HCT116 (cell line): Measurements from ENCODE around the gene CTU2. TPM values are rescaled to one million over a fixed set of nuclear protein-coding genes. Genes with fewer than 3 reads are reported as not detected.

ENCODE experiments used
- ATAC-seq: fragments of 200-7000 bp; cut with Tn5 transposase; 2 replicates; pipeline ENCODE4 v1.9.1; 2020; ENCODE audit warnings: mild to moderate bottlenecking, moderate library complexity
- BruUV-seq: library from RNA; stranded (reverse); fragments of 400-500 nt; replicated peaks from 2 replicates; lab custom pipeline; 2021; lab: Mats Ljungman, UMichigan
- CTCF ChIA-PET: fragments of 300-600 bp; sonication (Branson Sonifier 250); formaldehyde crosslinking; loops from one replicate; lab custom pipeline; 2021; ENCODE audit warnings: antibody characterized with exemption; lab: Charles Lee
- POLR2A ChIA-PET: fragments of 300-600, 350-600 bp; sonication (Branson Sonifier 250); formaldehyde crosslinking; loops from one replicate; lab custom pipeline; 2021; ENCODE audit warnings: antibody characterized with exemption; lab: Charles Lee
- RAD21 ChIA-PET, 2 experiments: fragments of 300-600 bp; sonication (Branson Sonifier 250); formaldehyde crosslinking; loops; one replicate each; lab custom pipeline; 2023; ENCODE audit warnings: low total read pairs in 2 of 2; ENCODE audit not compliant: uncharacterized antibody in 2 of 2, unreplicated experiment in 2 of 2, low non-redundant PET in 1 of 2; lab: Charles Lee
- DNase-seq: peaks from one replicate; pipeline ENCODE4 v3.0.0-alpha.2; 2010; ENCODE audit warnings: low read depth, low spot score
- H2AFZ ChIP-seq: fragments of 200-600 bp; shearing (Covaris generic), sonication (generic); 2 replicates; pipeline ENCODE4 v1.6.1; 2017; ENCODE audit warnings: low read depth, mixed run types, mixed read lengths, antibody characterized with exemption, low read length; ENCODE audit not compliant: poor library complexity, severe bottlenecking
- H3K27ac ChIP-seq: 2 replicates; pipeline ENCODE4 v1.5.1; 2012; ENCODE audit warnings: low read depth, low read length
- H3K27me3 ChIP-seq: fragments of 200-600 bp; sonication (generic); 2 replicates; pipeline ENCODE4 v1.6.1; 2016; ENCODE audit warnings: mixed run types, low read length, mixed read lengths; ENCODE audit not compliant: insufficient read depth
- H3K36me3 ChIP-seq, 2 experiments: fragments of 200-500 bp in 1 of 2; fragments of 200-600 bp in 1 of 2; sonication (Bioruptor generic) in 1 of 2; sonication (generic) in 1 of 2; 2 replicates each; pipeline versions ENCODE4 v1.5.1 to v1.6.1; 2014 to 2016; ENCODE audit warnings: low read length in 2 of 2, inconsistent platforms in 1 of 2, mixed read lengths in 1 of 2, mixed run types in 1 of 2; ENCODE audit not compliant: insufficient read depth in 2 of 2, control insufficient read depth in 1 of 2
- H3K4me1 ChIP-seq, 2 experiments: fragments of 200-600 bp in 1 of 2; sonication (generic) in 1 of 2; 2 replicates each; pipeline versions ENCODE4 v1.5.1 to v1.6.1; 2012 to 2017; ENCODE audit warnings: low read length in 2 of 2, inconsistent platforms in 1 of 2, mild to moderate bottlenecking in 1 of 2, mixed read lengths in 1 of 2, mixed run types in 1 of 2, moderate library complexity in 1 of 2; ENCODE audit not compliant: insufficient read depth in 2 of 2, control insufficient read depth in 1 of 2
- H3K4me2 ChIP-seq: fragments of 200-600 bp; sonication (generic); 2 replicates; pipeline ENCODE4 v1.6.1; 2017; ENCODE audit warnings: mixed run types, low read length, mixed read lengths
- H3K4me3 ChIP-seq, 2 experiments: fragments of 200-600 bp in 1 of 2; sonication (generic) in 1 of 2; replicated peaks in 1 of 2; 2 replicates each; pipeline ENCODE4 v1.5.1; 2011 to 2016; ENCODE audit warnings: low read length in 2 of 2, control low read depth in 1 of 2, low read depth in 1 of 2, mild to moderate bottlenecking in 1 of 2, mixed read lengths in 1 of 2, mixed run types in 1 of 2
- H3K79me2 ChIP-seq: fragments of 200-600 bp; sonication (generic); 2 replicates; pipeline ENCODE4 v1.6.1; 2017; ENCODE audit warnings: mild to moderate bottlenecking, mixed run types, low read length, moderate library complexity, mixed read lengths; ENCODE audit not compliant: insufficient read depth
- H3K9ac ChIP-seq: fragments of 200-600 bp; sonication (generic); 2 replicates; pipeline ENCODE4 v1.6.1; 2016; ENCODE audit warnings: low read length, mixed read lengths
- H3K9me2 ChIP-seq: fragments of 200-600 bp; sonication (generic), shearing (Covaris generic); 2 replicates; pipeline ENCODE4 v1.6.1; 2017; ENCODE audit warnings: mixed run types, mild to moderate bottlenecking, moderate library complexity; ENCODE audit not compliant: insufficient read depth
- H3K9me3 ChIP-seq, 2 experiments: fragments of 200-500 bp in 1 of 2; fragments of 200-600 bp in 1 of 2; sonication (Bioruptor generic) in 1 of 2; sonication (generic) in 1 of 2; 2 replicates each; pipeline ENCODE4 v1.6.1; 2014 to 2017; ENCODE audit warnings: low read length in 2 of 2, mixed read lengths in 2 of 2, inconsistent platforms in 1 of 2, low read depth in 1 of 2, mild to moderate bottlenecking in 1 of 2, mixed run types in 1 of 2, moderate library complexity in 1 of 2; ENCODE audit not compliant: control insufficient read depth in 1 of 2, insufficient read depth in 1 of 2
- H4K20me1 ChIP-seq: fragments of 200-600 bp; sonication (generic), shearing (Covaris generic); 2 replicates; pipeline ENCODE4 v1.6.1; 2017; ENCODE audit warnings: mixed run types, mild to moderate bottlenecking, moderate library complexity; ENCODE audit not compliant: insufficient read depth
- CBX3 ChIP-seq: IDR thresholded peaks from 2 replicates; pipeline ENCODE4 v1.6.1; 2012; ENCODE audit warnings: low read depth
- EGR1 ChIP-seq: IDR thresholded peaks from 2 replicates; pipeline ENCODE4 v1.6.1; 2012; ENCODE audit warnings: low read depth
- ELF1 ChIP-seq: IDR thresholded peaks from 2 replicates; pipeline ENCODE4 v1.6.1; 2012; ENCODE audit warnings: low read depth, borderline replicate concordance
- EZH2 ChIP-seq: fragments of 200-600 bp; sonication (generic); IDR thresholded peaks from 2 replicates; pipeline ENCODE4 v1.6.1; 2017; ENCODE audit warnings: antibody characterized with exemption, mixed run types
- EZH2phosphoT487 ChIP-seq: fragments of 200-600 bp; IDR thresholded peaks from 2 replicates; pipeline ENCODE4 v1.6.1; 2018; ENCODE audit warnings: antibody characterized with exemption, borderline replicate concordance
- FOSL1 ChIP-seq: IDR thresholded peaks from 2 replicates; pipeline ENCODE4 v1.6.1; 2012; ENCODE audit warnings: low read depth
- JUND ChIP-seq: IDR thresholded peaks from 2 replicates; pipeline ENCODE4 v1.6.1; 2012
- POLR2A ChIP-seq: IDR thresholded peaks from 2 replicates; pipeline ENCODE4 v1.7.0; 2011; ENCODE audit warnings: borderline replicate concordance; ENCODE audit not compliant: insufficient read depth, insufficient read length; ENCODE audit errors: extremely low read depth
- POLR2AphosphoS5 ChIP-seq: IDR thresholded peaks from 2 replicates; pipeline ENCODE4 v1.6.1; 2011; ENCODE audit warnings: mild to moderate bottlenecking, low read depth, low read length, moderate library complexity
- RAD21 ChIP-seq: IDR thresholded peaks from 2 replicates; pipeline ENCODE4 v1.6.1; 2012; ENCODE audit warnings: low read depth, mild to moderate bottlenecking
- SIN3A ChIP-seq: IDR thresholded peaks from 2 replicates; pipeline ENCODE4 v1.6.1; 2012; ENCODE audit warnings: low read depth
- SP1 ChIP-seq: IDR thresholded peaks from 2 replicates; pipeline ENCODE4 v1.6.1; 2012; ENCODE audit warnings: low read depth
- YY1 ChIP-seq: IDR thresholded peaks from 2 replicates; pipeline ENCODE4 v1.6.1; 2011; ENCODE audit warnings: low read length, low read depth, moderate library complexity, mild to moderate bottlenecking; ENCODE audit not compliant: insufficient replicate concordance; ENCODE audit errors: extremely low read depth
- ZFX ChIP-seq: fragments of 450-650 bp; IDR thresholded peaks from 2 replicates; pipeline ENCODE4 v1.6.1; 2017
- ZNF274 ChIP-seq: fragments of 200-500 bp; sonication (Bioruptor generic); IDR thresholded peaks from 2 replicates; pipeline ENCODE4 v1.6.1; 2014; ENCODE audit warnings: mild to moderate bottlenecking, low read depth, low read length, inconsistent platforms
- intact Hi-C: fragments of 100-400 bp; cut with micrococcal nuclease; formaldehyde crosslinking; loops from 2 replicates; pipeline ENCODE4 v1.10.0; 2022
- total RNA-seq: library from RNA; stranded (reverse); gene quantifications from one replicate; pipeline ENCODE4 v1.2.1, GENCODE V29; 2021; ENCODE audit not compliant: unreplicated experiment
- TF ChIP-seq, protein P1 (sequence below), 3 experiments: fragments of 200-600 bp in 1 of 3; sonication (generic) in 1 of 3; IDR thresholded peaks in 2 of 3; conservative IDR thresholded peaks in 1 of 3; 2 replicates each; pipeline ENCODE4 v1.5.1; 2012 to 2017; ENCODE audit warnings: low read depth in 2 of 3, low read length in 2 of 3, antibody characterized with exemption in 1 of 3, borderline replicate concordance in 1 of 3, control low read depth in 1 of 3, mild to moderate bottlenecking in 1 of 3, mixed read lengths in 1 of 3, mixed run types in 1 of 3, moderate library complexity in 1 of 3; ENCODE audit not compliant: insufficient read depth in 1 of 3
- TF ChIP-seq, protein P2 (sequence below): IDR thresholded peaks from 2 replicates; pipeline ENCODE4 v1.6.1; 2012
- TF ChIP-seq, protein P3 (sequence below): IDR thresholded peaks from 2 replicates; pipeline ENCODE4 v1.6.1; 2012
- TF ChIP-seq, protein P4 (sequence below): IDR thresholded peaks from 2 replicates; pipeline ENCODE4 v1.6.1; 2011; ENCODE audit warnings: mild to moderate bottlenecking, low read length, moderate library complexity; ENCODE audit not compliant: insufficient replicate concordance; ENCODE audit errors: extremely low read depth

The CTU2 gene
- total RNA-seq, 1 experiment from 2014 or later = 71.3 TPM

DNA sequence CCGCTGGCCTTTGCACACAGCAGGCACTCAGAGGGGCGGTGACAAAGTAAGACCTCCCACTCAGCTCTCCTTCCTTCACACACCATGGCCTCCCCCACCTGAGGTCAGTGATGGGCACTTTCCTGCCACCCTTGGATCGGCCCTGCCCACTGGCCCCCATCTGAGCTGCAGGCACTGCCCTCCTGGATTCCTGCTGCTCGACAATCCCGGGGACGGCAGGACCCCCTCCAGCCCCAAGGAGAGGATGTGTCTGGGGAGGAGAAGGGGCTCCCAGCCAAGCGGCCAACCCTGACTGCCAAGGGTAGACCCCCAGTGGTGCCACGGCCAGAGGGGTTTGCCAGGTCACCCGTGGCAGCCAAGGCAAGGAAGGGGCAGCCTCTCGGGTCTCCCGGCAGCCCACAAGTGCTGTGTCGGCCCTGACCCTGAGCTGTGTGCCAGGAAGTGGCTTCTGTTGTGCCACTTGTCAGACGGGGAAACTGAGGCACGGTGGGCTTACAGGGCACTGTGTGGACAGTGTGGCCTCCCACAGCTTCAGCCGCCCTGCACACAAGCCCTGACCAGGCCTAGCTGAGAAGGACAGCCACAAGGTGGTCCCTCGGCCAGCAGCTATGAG is 56.1 kb downstream of the CTU2 start:
- ChIA-PET POLR2A (interaction anchor here (1.1 kb wide), 1 partner anchor 31 kb away, joined by 7 read pairs; no protein-coding TSS in a partner anchor), CTCF (interaction anchor here (1.5 kb wide), 1 partner anchor 25 kb away, joined by 6 read pairs; no protein-coding TSS in a partner anchor), RAD21 (no interaction called here)
- Histone ChIP-seq H3K4me2 (no peak overlapping the region), H4K20me1 (peaks cover 8% of the 10 kb centered on the region; the same call in 1 of the 2 replicates), H3K9ac (no peak overlapping the region), H3K4me3 (no peak overlapping the region), H3K79me2 (peaks cover 99% of the 10 kb centered on the region), H3K27me3 (no peaks in the 10 kb centered on the region), H2AFZ (no peak overlapping the region), H3K27ac (peak overlapping the region; percentile 10; the same call in 1 of the 2 replicates), H3K36me3 (peaks cover 2 to 13% of the 10 kb centered on the region in 2 experiments; a peak in 1 of 4 replicates), H3K9me3 (no peaks in the 10 kb centered on the region), H3K4me1 (peaks cover 13 to 70% of the 10 kb centered on the region in 2 experiments; a peak in 3 of 4 replicates), H3K9me2 (no peaks in the 10 kb centered on the region)
- BruUV-seq = no TSS peak
- DNase-seq (no peak), ATAC-seq (no peak)
- intact Hi-C loops = no loop called here
- TF ChIP-seq JUND = no peak
- no peak for TF ChIP-seq SIN3A
- no peak for TF ChIP-seq EZH2
- TF ChIP-seq, protein P1, sequence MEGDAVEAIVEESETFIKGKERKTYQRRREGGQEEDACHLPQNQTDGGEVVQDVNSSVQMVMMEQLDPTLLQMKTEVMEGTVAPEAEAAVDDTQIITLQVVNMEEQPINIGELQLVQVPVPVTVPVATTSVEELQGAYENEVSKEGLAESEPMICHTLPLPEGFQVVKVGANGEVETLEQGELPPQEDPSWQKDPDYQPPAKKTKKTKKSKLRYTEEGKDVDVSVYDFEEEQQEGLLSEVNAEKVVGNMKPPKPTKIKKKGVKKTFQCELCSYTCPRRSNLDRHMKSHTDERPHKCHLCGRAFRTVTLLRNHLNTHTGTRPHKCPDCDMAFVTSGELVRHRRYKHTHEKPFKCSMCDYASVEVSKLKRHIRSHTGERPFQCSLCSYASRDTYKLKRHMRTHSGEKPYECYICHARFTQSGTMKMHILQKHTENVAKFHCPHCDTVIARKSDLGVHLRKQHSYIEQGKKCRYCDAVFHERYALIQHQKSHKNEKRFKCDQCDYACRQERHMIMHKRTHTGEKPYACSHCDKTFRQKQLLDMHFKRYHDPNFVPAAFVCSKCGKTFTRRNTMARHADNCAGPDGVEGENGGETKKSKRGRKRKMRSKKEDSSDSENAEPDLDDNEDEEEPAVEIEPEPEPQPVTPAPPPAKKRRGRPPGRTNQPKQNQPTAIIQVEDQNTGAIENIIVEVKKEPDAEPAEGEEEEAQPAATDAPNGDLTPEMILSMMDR (IDR thresholded peaks at IDR 0.05 in 2 of 3, conservative IDR thresholded peaks at IDR 0.05 in 1 of 3; ENCODE audit: borderline replicate concordance in 1 of 3, insufficient read depth in 1 of 3, low read depth in 2 of 3, low read length in 2 of 3) = no peak
- TF ChIP-seq POLR2AphosphoS5 = no peak
- TF ChIP-seq, protein P2, sequence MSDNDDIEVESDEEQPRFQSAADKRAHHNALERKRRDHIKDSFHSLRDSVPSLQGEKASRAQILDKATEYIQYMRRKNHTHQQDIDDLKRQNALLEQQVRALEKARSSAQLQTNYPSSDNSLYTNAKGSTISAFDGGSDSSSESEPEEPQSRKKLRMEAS = no peak
- TF ChIP-seq, protein P3, sequence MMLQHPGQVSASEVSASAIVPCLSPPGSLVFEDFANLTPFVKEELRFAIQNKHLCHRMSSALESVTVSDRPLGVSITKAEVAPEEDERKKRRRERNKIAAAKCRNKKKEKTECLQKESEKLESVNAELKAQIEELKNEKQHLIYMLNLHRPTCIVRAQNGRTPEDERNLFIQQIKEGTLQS = no peak
- TF ChIP-seq FOSL1 = no peak
- no peak for TF ChIP-seq CBX3
- no peak for TF ChIP-seq POLR2A
- no peak for TF ChIP-seq SP1
- no peak for TF ChIP-seq ZFX
- TF ChIP-seq RAD21 = no peak
- no peak for TF ChIP-seq ZNF274
- TF ChIP-seq YY1 = no peak
- TF ChIP-seq EGR1 = no peak
- no peak for TF ChIP-seq EZH2phosphoT487
- TF ChIP-seq, protein P4, sequence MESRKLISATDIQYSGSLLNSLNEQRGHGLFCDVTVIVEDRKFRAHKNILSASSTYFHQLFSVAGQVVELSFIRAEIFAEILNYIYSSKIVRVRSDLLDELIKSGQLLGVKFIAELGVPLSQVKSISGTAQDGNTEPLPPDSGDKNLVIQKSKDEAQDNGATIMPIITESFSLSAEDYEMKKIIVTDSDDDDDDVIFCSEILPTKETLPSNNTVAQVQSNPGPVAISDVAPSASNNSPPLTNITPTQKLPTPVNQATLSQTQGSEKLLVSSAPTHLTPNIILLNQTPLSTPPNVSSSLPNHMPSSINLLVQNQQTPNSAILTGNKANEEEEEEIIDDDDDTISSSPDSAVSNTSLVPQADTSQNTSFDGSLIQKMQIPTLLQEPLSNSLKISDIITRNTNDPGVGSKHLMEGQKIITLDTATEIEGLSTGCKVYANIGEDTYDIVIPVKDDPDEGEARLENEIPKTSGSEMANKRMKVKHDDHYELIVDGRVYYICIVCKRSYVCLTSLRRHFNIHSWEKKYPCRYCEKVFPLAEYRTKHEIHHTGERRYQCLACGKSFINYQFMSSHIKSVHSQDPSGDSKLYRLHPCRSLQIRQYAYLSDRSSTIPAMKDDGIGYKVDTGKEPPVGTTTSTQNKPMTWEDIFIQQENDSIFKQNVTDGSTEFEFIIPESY = no peak
- TF ChIP-seq ELF1 = no peak
